Measurements from ENCODE around the gene C21orf91.

The C21orf91 gene

DNA sequence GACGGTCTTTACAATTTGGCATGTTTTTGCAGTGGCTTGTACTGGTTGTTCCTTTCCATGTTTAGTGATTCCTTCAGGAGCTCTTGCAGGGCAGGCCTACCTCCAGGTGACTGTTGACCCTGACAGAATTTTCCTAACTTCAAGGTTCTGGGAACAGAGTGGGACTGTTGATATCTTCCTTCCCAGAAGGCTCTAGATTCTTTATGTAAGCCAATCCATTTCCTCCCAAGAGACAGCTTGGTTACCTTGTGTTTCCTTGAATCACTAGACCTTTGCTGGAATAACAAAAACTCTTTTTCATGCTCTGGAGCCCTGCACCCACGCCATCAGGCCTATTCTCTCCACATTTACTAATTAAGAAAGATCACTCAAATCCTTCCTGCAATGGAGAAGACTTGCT lies 67.0 kb downstream of the C21orf91 start:
- TF ChIP-seq, protein P1, sequence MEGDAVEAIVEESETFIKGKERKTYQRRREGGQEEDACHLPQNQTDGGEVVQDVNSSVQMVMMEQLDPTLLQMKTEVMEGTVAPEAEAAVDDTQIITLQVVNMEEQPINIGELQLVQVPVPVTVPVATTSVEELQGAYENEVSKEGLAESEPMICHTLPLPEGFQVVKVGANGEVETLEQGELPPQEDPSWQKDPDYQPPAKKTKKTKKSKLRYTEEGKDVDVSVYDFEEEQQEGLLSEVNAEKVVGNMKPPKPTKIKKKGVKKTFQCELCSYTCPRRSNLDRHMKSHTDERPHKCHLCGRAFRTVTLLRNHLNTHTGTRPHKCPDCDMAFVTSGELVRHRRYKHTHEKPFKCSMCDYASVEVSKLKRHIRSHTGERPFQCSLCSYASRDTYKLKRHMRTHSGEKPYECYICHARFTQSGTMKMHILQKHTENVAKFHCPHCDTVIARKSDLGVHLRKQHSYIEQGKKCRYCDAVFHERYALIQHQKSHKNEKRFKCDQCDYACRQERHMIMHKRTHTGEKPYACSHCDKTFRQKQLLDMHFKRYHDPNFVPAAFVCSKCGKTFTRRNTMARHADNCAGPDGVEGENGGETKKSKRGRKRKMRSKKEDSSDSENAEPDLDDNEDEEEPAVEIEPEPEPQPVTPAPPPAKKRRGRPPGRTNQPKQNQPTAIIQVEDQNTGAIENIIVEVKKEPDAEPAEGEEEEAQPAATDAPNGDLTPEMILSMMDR (IDR thresholded peaks at IDR 0.05; ENCODE audit: control extremely low read depth, extremely low read depth, low read depth, missing control alignments): no peak
- ChIA-PET CTCF (interaction anchor here (1.3 kb wide), 1 partner anchor 15 kb away, joined by 4 read pairs; no protein-coding TSS in a partner anchor), POLR2A (no interaction called here)
- no peak for DNase-seq (ENCODE audit: extremely low spot score)

DNA sequence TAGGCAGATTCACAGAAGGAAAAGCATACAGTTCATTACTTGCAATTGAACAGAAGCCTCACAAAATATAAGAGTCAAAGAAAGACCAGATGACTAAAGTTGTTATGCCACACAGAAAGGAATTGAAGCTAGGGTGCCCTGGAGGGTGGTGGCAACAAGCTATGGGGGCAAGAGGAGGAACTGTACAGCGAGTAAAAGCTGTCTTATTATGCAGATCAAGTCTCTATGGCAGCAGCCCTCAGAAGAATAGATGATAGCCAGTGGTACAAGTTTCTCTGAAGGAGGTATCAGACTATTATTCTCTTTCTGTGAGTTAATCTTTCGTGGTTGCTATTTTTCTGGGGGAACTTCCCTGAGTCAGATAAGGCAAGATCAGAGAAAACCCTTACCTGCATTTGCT lies 72.2 kb downstream of the C21orf91 start:
- TF ChIP-seq, protein P1 (IDR thresholded peaks at IDR 0.05; ENCODE audit: control extremely low read depth, extremely low read depth, low read depth, missing control alignments): no peak
- ChIA-PET POLR2A (no interaction called here), CTCF (interaction anchor here (2.0 kb wide), 1 partner anchor 11 kb away, joined by 9 read pairs; no protein-coding TSS in a partner anchor)
- no peak for DNase-seq (ENCODE audit: extremely low spot score)

DNA sequence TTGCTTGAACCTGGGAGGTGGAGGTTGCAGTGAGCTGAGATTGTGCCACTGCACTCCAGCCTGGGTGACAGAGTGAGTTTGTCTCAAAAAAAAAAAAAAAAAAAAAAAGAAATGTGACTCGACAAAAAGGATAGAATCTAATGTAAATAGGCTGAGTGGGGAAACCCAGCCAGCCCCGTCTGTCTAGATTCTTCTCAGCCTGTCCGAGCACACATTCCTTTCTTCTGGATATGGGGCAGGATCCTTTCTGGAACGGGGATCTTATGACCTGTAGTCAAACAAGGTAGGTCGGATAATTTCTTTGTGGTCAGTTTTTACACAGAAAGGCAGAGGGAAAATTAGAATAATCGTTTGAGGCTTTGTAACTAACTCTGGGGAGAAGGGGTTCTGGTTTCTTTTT lies 74.1 kb downstream of the C21orf91 start:
- TF ChIP-seq, protein P1 (IDR thresholded peaks at IDR 0.05; ENCODE audit: control extremely low read depth, extremely low read depth, low read depth, missing control alignments): no peak
- ChIA-PET POLR2A (no interaction called here), CTCF (interaction anchor here (2.0 kb wide), 1 partner anchor 10 kb away, joined by 9 read pairs; no protein-coding TSS in a partner anchor)
- DNase-seq (ENCODE audit: extremely low spot score): no peak

DNA sequence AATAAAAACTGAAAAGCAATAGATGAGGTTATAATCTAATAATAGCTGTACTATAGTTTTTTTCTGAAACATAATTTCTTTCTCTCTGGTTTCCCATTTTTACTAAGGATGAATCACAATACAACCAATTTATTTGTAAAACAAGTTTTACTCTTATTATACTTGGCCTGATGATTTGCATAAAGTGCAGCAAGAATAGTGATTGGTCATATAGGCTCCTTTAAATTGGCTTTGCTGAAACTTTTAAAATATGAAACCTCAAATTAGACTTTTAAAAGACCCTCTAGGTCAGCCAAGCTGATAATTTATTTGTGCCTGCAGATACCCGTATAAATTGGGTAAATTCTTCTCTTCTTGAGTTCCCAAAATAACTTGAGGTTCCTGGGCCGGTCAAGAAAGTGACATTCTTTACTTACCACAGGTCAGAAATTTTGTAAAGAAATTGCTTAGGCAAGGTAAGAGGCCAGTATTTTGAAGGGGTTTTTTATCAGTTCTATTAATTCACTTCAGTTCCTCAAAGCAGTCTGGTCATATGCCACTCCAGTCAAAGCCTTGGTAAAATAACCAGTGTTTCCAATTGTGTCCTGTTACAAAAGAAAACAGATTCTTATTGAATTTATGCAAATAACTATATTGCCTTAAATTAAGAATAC lies 76.1 kb downstream of the C21orf91 start:
- TF ChIP-seq, protein P1 (IDR thresholded peaks at IDR 0.05; ENCODE audit: control extremely low read depth, extremely low read depth, low read depth, missing control alignments): no peak
- ChIA-PET CTCF (interaction anchor here (1.7 kb wide), 1 partner anchor 11 kb away, joined by 3 read pairs; no protein-coding TSS in a partner anchor), POLR2A (no interaction called here)
- no peak for DNase-seq (ENCODE audit: extremely low spot score)

DNA sequence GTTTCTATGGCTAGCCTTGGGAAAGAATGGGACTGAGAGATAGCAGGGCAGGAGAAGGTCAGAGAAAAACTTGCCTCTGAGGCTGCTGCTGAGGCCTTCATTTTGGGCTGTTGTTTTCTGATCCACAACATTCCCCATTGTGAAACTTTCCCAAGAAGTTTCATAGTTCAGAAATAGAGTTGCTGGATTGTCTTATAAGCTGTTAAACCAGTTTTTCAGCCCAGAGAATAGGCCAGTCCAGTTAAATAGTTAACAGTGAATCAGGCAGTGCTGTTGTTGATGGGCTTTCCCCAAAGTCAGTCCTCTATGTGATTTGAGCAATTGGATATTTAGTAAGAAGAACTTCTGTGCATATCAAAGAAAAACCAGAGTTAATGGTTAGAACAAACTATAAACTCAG lies 77.0 kb downstream of the C21orf91 start:
- POLR2A ChIA-PET: no interaction called here
- CTCF ChIA-PET: interaction anchor here (1.7 kb wide), 1 partner anchor 10 kb away, joined by 3 read pairs; no protein-coding TSS in a partner anchor
- TF ChIP-seq, protein P1 (IDR thresholded peaks at IDR 0.05; ENCODE audit: control extremely low read depth, extremely low read depth, low read depth, missing control alignments): no peak
- no peak for DNase-seq (ENCODE audit: extremely low spot score)
